AG04450 (cell line): ENCODE measurements around the gene SNX30. TPM values are rescaled to one million over a fixed set of nuclear protein-coding genes. Genes with fewer than 3 reads are reported as not detected.

Experiments used
- CTCF ChIA-PET: fragments of 300-600, 350-600 bp; formaldehyde crosslinking; extraction: SDS; loops from one replicate; lab custom pipeline; 2022; ENCODE audit warnings: antibody characterized with exemption, inconsistent platforms; lab: Charles Lee
- POLR2A ChIA-PET: fragments of 350-600 bp; formaldehyde crosslinking; extraction: SDS; loops from one replicate; lab custom pipeline; 2021; ENCODE audit warnings: antibody characterized with exemption, inconsistent platforms; lab: Yijun Ruan, JAX
- DNase-seq: peaks from one replicate; pipeline ENCODE4 v3.0.0-alpha.2; 2011; ENCODE audit warnings: low read depth, low spot score
- H3K27ac ChIP-seq: one replicate; pipeline ENCODE4 v1.5.1; 2012; ENCODE audit warnings: low read depth, low read length, control low read depth
- H3K27me3 ChIP-seq: one replicate; pipeline ENCODE4 v1.6.0; 2012; ENCODE audit warnings: low read length; ENCODE audit not compliant: control insufficient read depth, insufficient read depth
- H3K4me3 ChIP-seq: 2 replicates; pipeline ENCODE4 v1.5.1; 2011; ENCODE audit warnings: mild to moderate bottlenecking, low read depth, low read length, control low read depth
- H3K9me3 ChIP-seq: 2 replicates; pipeline ENCODE4 v1.5.1; 2012; ENCODE audit warnings: low read length; ENCODE audit not compliant: control insufficient read depth, insufficient read depth
- polyA minus RNA-seq: library from RNA; depleted of rRNA, polyadenylated mRNA; stranded (reverse); fragments of >200 nt; gene quantifications from 2 replicates; pipeline ENCODE4 v1.2.3, GENCODE V29; 2011; rRNA and poly(A)+ RNA removed
- polyA plus RNA-seq: library from polyadenylated mRNA; depleted of rRNA; stranded (reverse); fragments of >200 nt; gene quantifications from 2 replicates; pipeline ENCODE4 v1.2.3, GENCODE V29; 2011; rRNA removed
- TF ChIP-seq, protein P1 (sequence below): IDR thresholded peaks from 2 replicates; pipeline ENCODE4 v1.5.1; 2011; ENCODE audit warnings: low read depth, low read length, control low read depth, inconsistent platforms

The SNX30 gene
- polyA plus RNA-seq (11.5 and 13.1 TPM in 2 replicates), polyA minus RNA-seq (19.4 and 23.1 TPM in 2 replicates)

DNA sequence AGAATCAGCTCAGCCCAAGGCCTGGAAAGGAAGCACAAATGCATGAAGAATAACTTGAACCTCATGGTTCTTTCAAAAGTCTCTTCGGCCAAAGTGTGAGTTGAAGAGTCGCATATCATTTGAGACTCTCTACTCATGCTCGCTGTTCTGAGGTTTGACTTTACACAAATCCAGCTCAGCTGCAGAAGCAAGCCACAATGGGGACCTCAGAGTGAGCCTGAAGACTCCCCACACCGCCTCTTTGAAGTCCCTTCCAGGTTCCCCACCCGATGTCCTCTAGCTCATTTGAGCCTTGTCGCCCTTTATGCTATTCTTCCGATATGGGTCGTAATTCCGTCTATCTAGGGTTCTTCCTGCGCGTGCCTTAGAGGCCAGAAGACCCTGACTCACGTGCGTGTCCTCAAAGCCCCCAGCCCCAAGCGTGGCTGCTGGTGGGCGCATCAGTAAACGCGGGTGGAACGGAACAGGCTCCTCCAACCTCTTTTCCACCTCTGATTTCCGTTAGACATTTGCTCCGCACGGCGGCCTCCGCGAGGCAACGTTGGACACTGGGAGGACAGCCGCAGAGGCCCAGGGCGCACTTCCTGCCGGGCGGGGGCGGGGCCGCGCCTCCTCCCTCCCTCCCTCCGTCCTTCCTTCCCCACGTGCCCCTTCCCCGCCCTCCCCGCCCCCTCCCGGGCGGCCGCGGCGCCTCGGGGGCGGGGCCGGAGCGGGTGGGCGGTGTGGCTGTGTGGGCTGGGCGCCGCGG is at the start of gene SNX30:
TSS of gene SNX30 (plus strand) at position 745 of the 748 bp plus-strand sequence. CDS start 242 bp downstream, outside the sequence.
- Histone ChIP-seq H3K27ac (peak within 1 kb of the TSS; percentile 71), H3K27me3 (no peaks in the 10 kb centered on the region), H3K4me3 (peak within 1 kb of the TSS; percentile 93), H3K9me3 (no peaks in the 10 kb centered on the region)
- ChIA-PET POLR2A (interaction anchor here (0.6 to 1.4 kb wide), 3 partner anchors 13 to 43 kb away, joined by 3 to 7 read pairs (median 4); partner anchors contain the start of gene INIP), CTCF (interaction anchor here (1.7 kb wide), 1 partner anchor 152 kb away, joined by 5 read pairs; no protein-coding TSS in a partner anchor)
- peak; percentile 57 for DNase-seq
- TF ChIP-seq, protein P1, sequence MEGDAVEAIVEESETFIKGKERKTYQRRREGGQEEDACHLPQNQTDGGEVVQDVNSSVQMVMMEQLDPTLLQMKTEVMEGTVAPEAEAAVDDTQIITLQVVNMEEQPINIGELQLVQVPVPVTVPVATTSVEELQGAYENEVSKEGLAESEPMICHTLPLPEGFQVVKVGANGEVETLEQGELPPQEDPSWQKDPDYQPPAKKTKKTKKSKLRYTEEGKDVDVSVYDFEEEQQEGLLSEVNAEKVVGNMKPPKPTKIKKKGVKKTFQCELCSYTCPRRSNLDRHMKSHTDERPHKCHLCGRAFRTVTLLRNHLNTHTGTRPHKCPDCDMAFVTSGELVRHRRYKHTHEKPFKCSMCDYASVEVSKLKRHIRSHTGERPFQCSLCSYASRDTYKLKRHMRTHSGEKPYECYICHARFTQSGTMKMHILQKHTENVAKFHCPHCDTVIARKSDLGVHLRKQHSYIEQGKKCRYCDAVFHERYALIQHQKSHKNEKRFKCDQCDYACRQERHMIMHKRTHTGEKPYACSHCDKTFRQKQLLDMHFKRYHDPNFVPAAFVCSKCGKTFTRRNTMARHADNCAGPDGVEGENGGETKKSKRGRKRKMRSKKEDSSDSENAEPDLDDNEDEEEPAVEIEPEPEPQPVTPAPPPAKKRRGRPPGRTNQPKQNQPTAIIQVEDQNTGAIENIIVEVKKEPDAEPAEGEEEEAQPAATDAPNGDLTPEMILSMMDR: peak; percentile 16; the same call in 1 of the 2 replicates

- TF ChIP-seq, protein P1: no peak
- H3K9me3 ChIP-seq: no peaks in the 10 kb centered on the region
- H3K27ac ChIP-seq: no peak overlapping the region
- POLR2A ChIA-PET: no interaction called here
- no peak overlapping the region for H3K4me3 ChIP-seq
- DNase-seq: no peak
- no peaks in the 10 kb centered on the region for H3K27me3 ChIP-seq
- CTCF ChIA-PET: no interaction called here
Observed at GRCh38 chr9:112703304-112703703, 47.3 kb upstream of the SNX30 start.

DNA sequence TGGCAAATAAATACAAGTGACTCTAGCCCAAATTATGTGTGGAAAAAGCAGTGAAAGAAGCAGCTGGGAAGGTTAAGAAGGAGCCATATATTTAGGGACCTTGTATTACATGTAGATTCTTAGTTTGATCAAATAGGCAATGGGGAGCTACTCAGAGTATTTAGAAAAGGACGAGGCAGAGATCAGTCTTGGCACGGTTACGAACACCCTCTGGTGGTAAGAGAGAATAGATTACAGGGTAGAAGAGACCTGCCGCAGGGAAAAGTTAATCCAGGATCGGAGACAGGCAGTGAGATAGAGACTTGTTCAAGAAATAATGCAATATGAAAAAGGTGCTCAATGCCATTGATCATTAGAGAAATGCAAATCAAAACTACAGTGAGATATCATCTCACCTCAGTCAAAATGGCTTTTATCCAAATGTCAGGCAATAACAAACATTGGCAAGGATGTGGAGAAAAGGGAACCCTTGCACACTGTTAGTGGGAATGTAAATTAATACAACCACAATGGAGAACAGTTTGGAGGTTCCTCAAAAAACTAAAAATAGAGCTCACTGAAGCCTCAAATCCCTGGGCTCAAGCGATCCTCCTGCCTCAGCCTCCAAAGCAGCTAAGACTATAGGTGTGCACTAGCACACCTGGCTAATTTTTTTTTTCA is 44.7 kb upstream of the SNX30 start:
- H3K27ac ChIP-seq: no peak overlapping the region
- DNase-seq: no peak
- H3K27me3 ChIP-seq: no peaks in the 10 kb centered on the region
- no peaks in the 10 kb centered on the region for H3K9me3 ChIP-seq
- CTCF ChIA-PET: interaction anchor here (0.6 to 2.0 kb wide), 17 partner anchors 9 to 619 kb away, joined by 3 to 8 read pairs (median 3); partner anchors contain the start of genes HSDL2 and INIP
- POLR2A ChIA-PET: no interaction called here
- TF ChIP-seq, protein P1: peak; percentile 57
- H3K4me3 ChIP-seq: no peak overlapping the region

- H3K9me3 ChIP-seq: no peaks in the 10 kb centered on the region
- no peak overlapping the region for H3K4me3 ChIP-seq
- H3K27me3 ChIP-seq: no peaks in the 10 kb centered on the region
- DNase-seq: no peak
- no peak overlapping the region for H3K27ac ChIP-seq
- ChIA-PET POLR2A (no interaction called here), CTCF (interaction anchor here (0.6 to 2.3 kb wide), 18 partner anchors 24 to 625 kb away, joined by 3 to 8 read pairs (median 4); partner anchors contain the start of gene HSDL2)
- TF ChIP-seq, protein P1: peak; percentile 81
Observed at GRCh38 chr9:112711050-112711689, 39.4 kb upstream of the SNX30 start.
